OCI-LY3 (cell line): ENCODE results near the gene SIRT4.

Source experiments
- CTCF ChIP-seq: fragments of 200-600, 300-600 bp; sonication (generic); IDR thresholded peaks from 2 replicates; pipeline ENCODE4 v1.5.1; 2014; ENCODE audit warnings: antibody characterized with exemption, low read length, low read depth
- EZH2phosphoT487 ChIP-seq: fragments of 200-600 bp; shearing (Covaris generic); IDR thresholded peaks from 2 replicates; pipeline ENCODE4 v1.6.1; 2018; ENCODE audit warnings: antibody characterized with exemption, mixed run types, low read depth

GRCh38 chr12:120264086-120264903 is 37.8 kb upstream of the SIRT4 start:
- TF ChIP-seq CTCF (no peak), EZH2phosphoT487 (no peak)
